ENCODE measurements around the gene KCNC3.
"Not testable (repeated sequence)": the region's sequence is repeated elsewhere in the genome, so short reads cannot be mapped to it uniquely, and the experiment has no call there.

Gene KCNC3

DNA sequence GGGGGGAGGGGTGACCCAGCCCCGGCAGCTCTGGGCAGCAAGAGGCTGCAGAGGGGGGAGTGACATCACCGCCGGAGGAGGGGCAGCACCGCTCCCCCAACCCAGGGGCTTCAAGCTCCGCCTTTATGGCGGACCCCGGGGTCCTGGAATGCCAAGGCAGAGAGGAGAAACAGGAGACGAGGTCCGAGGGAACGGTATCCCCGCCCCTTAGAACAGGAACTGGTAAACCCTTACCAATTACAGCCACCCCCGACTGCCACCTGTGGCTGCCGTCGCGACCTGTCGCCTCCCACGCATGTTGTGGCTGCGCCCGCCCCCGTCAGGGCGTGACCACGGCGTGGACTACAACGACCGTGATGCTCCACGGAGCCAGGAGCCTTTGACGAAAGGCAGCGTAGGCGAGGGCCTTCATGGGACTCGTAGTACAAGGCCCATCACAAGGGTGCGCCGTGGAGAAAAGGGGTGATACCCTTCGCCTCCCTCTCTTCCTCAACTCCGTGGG lies 4.1 kb upstream of the KCNC3 start:
- peaks cover 37% of the 10 kb centered on the region for H3K4me1 Mint-ChIP-seq
- peaks cover 12% of the 10 kb centered on the region for H3K36me3 Mint-ChIP-seq (ENCODE audit: low read depth)
- TF ChIP-seq, protein P1, sequence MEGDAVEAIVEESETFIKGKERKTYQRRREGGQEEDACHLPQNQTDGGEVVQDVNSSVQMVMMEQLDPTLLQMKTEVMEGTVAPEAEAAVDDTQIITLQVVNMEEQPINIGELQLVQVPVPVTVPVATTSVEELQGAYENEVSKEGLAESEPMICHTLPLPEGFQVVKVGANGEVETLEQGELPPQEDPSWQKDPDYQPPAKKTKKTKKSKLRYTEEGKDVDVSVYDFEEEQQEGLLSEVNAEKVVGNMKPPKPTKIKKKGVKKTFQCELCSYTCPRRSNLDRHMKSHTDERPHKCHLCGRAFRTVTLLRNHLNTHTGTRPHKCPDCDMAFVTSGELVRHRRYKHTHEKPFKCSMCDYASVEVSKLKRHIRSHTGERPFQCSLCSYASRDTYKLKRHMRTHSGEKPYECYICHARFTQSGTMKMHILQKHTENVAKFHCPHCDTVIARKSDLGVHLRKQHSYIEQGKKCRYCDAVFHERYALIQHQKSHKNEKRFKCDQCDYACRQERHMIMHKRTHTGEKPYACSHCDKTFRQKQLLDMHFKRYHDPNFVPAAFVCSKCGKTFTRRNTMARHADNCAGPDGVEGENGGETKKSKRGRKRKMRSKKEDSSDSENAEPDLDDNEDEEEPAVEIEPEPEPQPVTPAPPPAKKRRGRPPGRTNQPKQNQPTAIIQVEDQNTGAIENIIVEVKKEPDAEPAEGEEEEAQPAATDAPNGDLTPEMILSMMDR (IDR thresholded peaks at IDR 0.05; ENCODE audit: unreplicated experiment in 3 of 3) = no peak
- peak overlapping the region; percentile 90 to 94 (median 92) for H3K4me3 Mint-ChIP-seq
- peak overlapping the region; percentile 98 to 100 (median 99) for H3K27ac Mint-ChIP-seq
- peaks cover 16% of the 10 kb centered on the region for H3K9me3 Mint-ChIP-seq
- peaks cover 14% of the 10 kb centered on the region for H3K27me3 Mint-ChIP-seq (ENCODE audit: low read depth)

- TF ChIP-seq, protein P1 (IDR thresholded peaks at IDR 0.05; ENCODE audit: unreplicated experiment in 3 of 3) = no peak
- Mint-ChIP-seq H3K4me3 (peak overlapping the region; percentile 90 to 94 (median 92)), H3K27ac (peak overlapping the region; percentile 98 to 100 (median 99)), H3K4me1 (peaks cover 40% of the 10 kb centered on the region), H3K9me3 (peaks cover 16% of the 10 kb centered on the region), H3K36me3 (ENCODE audit: low read depth) (peaks cover 9% of the 10 kb centered on the region), H3K27me3 (ENCODE audit: low read depth) (peaks cover 20% of the 10 kb centered on the region)
These were observed 3.3 kb upstream of the KCNC3 start for GRCh38 chr19:50332244-50333038.

GRCh38 chr19:50331994-50332243 lies 2.7 kb upstream of the KCNC3 start:
- peaks cover 25% of the 10 kb centered on the region for H3K27me3 Mint-ChIP-seq (ENCODE audit: low read depth)
- peaks cover 4% of the 10 kb centered on the region for H3K36me3 Mint-ChIP-seq (ENCODE audit: low read depth)
- peaks cover 46% of the 10 kb centered on the region for H3K4me1 Mint-ChIP-seq
- peak overlapping the region; percentile 98 to 100 (median 99) for H3K27ac Mint-ChIP-seq
- TF ChIP-seq, protein P1 (IDR thresholded peaks at IDR 0.05; ENCODE audit: unreplicated experiment in 3 of 3) = no peak
- peaks cover 13% of the 10 kb centered on the region for H3K9me3 Mint-ChIP-seq
- H3K4me3 Mint-ChIP-seq = peak overlapping the region; percentile 90 to 94 (median 92)

DNA sequence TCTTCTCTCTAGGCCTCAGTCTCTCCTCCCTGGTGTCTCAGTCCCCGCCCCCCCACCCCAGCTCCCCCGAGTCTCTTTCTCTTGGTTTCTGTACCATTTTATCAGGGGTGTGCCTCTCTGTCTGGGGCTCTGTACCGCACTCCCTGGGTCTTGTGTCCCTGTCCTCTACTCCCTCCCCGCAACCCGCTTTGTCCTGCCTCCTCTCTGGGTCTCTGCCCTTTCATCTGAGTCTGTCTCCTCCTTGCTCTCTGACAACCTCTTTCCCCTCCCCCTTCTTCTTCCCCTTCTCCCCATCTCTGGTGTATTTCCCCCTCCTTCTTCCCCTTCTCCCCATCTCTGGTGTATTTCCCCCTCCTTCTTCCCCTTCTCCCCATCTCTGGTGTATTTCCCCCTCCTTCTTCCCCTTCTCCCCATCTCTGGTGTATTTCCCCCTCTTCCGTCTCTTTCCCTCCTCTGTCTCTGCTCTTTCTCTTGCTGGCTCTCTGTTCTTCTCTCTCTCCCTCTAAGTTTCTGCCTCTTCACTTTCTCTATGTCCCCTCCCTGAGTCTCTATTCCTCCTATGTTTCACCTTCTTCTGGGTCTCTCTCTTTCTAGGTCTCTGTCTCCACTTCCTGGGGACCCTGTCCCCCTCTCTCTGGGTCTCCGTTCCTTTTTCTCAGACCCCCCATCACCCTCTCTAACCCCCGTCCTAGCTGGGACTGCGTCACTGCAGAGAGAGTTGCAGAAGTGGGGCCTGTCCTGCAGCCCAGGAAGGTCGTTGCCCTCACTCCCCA lies 2.2 kb upstream of the KCNC3 start:
- peak overlapping the region; percentile 90 to 94 (median 92) for H3K4me3 Mint-ChIP-seq
- H3K9me3 Mint-ChIP-seq = peaks cover 13% of the 10 kb centered on the region
- H3K36me3 Mint-ChIP-seq (ENCODE audit: low read depth) = peaks cover 4% of the 10 kb centered on the region
- H3K27me3 Mint-ChIP-seq (ENCODE audit: low read depth) = peaks cover 30% of the 10 kb centered on the region
- TF ChIP-seq, protein P1 (IDR thresholded peaks at IDR 0.05; ENCODE audit: unreplicated experiment in 3 of 3) = no peak
- H3K27ac Mint-ChIP-seq = peak overlapping the region; percentile 98 to 100 (median 99)
- peaks cover 51% of the 10 kb centered on the region for H3K4me1 Mint-ChIP-seq

GRCh38 chr19:50330365-50331078 lies 1.3 kb upstream of the KCNC3 start:
- H3K27me3 Mint-ChIP-seq (ENCODE audit: low read depth) = peaks cover 38% of the 10 kb centered on the region
- TF ChIP-seq, protein P1 (IDR thresholded peaks at IDR 0.05; ENCODE audit: unreplicated experiment in 3 of 3) = no peak
- peaks cover 55% of the 10 kb centered on the region for H3K4me1 Mint-ChIP-seq
- H3K27ac Mint-ChIP-seq = peak overlapping the region; percentile 91 to 100 (median 98)
- H3K36me3 Mint-ChIP-seq (ENCODE audit: low read depth) = no peaks in the 10 kb centered on the region
- H3K9me3 Mint-ChIP-seq = peaks cover 10% of the 10 kb centered on the region
- peak overlapping the region; percentile 92 to 94 (median 93) for H3K4me3 Mint-ChIP-seq

DNA sequence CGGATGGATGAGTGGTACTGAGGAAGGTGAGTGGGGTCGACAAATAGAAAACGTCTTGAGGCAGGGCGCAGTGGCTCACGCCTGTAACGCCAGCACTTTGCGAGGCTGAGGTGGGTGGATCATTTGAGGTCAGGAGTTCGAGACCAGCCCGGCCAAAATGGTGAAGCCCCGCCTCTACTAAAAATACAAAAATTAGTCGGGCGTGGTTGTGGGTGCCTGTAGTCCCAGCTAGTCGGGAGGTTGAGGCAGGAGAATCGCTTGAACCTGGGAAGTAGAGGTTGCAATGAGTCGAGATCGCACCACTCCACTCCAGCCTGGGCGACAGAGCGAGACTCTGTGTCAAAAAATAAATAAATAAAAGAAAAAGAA lies 733 bp upstream of the KCNC3 start:
- H3K36me3 Mint-ChIP-seq (ENCODE audit: low read depth); H3K9me3 Mint-ChIP-seq: not testable (repeated sequence)
- Mint-ChIP-seq H3K27ac (peak overlapping the region; percentile 91 to 98 (median 98)), H3K27me3 (ENCODE audit: low read depth) (peaks cover 39% of the 10 kb centered on the region), H3K4me3 (peak overlapping the region; percentile 91 to 94 (median 93)), H3K4me1 (peaks cover 55% of the 10 kb centered on the region)

All from nephron (organoid).